H1 (cell line): ENCODE data around the gene TNS3. TPM values are rescaled to one million over a fixed set of nuclear protein-coding genes. Genes with fewer than 3 reads are reported as not detected.

ENCODE experiments used
- CTCF ChIA-PET: fragments of 300-600 bp; sonication (Branson Sonifier 250); formaldehyde crosslinking; loops from one replicate; lab custom pipeline; 2021; ENCODE audit not compliant: partially characterized antibody; lab: Charles Lee
- POLR2A ChIA-PET: fragments of 300-600 bp; sonication (Branson Sonifier 250); formaldehyde crosslinking; loops from one replicate; lab custom pipeline; 2021; ENCODE audit warnings: inconsistent platforms; ENCODE audit not compliant: partially characterized antibody; lab: Charles Lee
- DNase-seq, 2 experiments: peaks; one replicate each; pipeline versions ENCODE4 v3.0.0 to v3.0.0-alpha.2; 2010 to 2022; ENCODE audit warnings: low spot score in 2 of 2, low read depth in 1 of 2, mixed read lengths in 1 of 2
- FAIRE-seq: peaks from 2 replicates; lab custom pipeline; 2011; peaks lifted over from hg19 to GRCh38; lab: Jason Lieb, UNC
- H2AFZ ChIP-seq: 2 replicates; pipeline ENCODE4 v1.8.1; 2012; ENCODE audit warnings: low read length, inconsistent platforms
- H2AK5ac ChIP-seq: 2 replicates; pipeline ENCODE4 v1.6.1; 2013; ENCODE audit warnings: low read depth, low read length
- H2BK120ac ChIP-seq: replicated peaks from 2 replicates; pipeline ENCODE3; 2013; ENCODE audit warnings: low read depth, low read length, inconsistent platforms
- H2BK12ac ChIP-seq: 2 replicates; pipeline ENCODE4 v1.6.1; 2013; ENCODE audit warnings: low read depth, low read length
- H2BK15ac ChIP-seq: 2 replicates; pipeline ENCODE4 v1.6.1; 2013; ENCODE audit warnings: low read length
- H2BK20ac ChIP-seq: 2 replicates; pipeline ENCODE4 v1.6.1; 2013; ENCODE audit warnings: low read length
- H2BK5ac ChIP-seq: 2 replicates; pipeline ENCODE4 v1.6.1; 2013; ENCODE audit warnings: low read depth, low read length
- H3K14ac ChIP-seq: 2 replicates; pipeline ENCODE4 v1.6.1; 2013; ENCODE audit warnings: inconsistent platforms; ENCODE audit not compliant: insufficient read length
- H3K18ac ChIP-seq: 2 replicates; pipeline ENCODE4 v1.6.1; 2013; ENCODE audit warnings: low read length; ENCODE audit errors: extremely low read depth
- H3K23ac ChIP-seq: 2 replicates; pipeline ENCODE4 v1.6.1; 2013; ENCODE audit warnings: inconsistent platforms; ENCODE audit not compliant: insufficient read length
- H3K23me2 ChIP-seq: 2 replicates; pipeline ENCODE4 v1.6.1; 2013; ENCODE audit warnings: low read depth, low read length
- H3K27ac ChIP-seq: 2 replicates; pipeline ENCODE4 v1.6.1; 2011; ENCODE audit warnings: low read depth, low read length, inconsistent platforms
- H3K27me3 ChIP-seq, 4 experiments: replicated peaks in 1 of 4; 1 replicate in 1 of 4; 2 replicates in 3 of 4; pipeline versions ENCODE4 v1.6.1 to v1.8.1; 2011 to 2013; ENCODE audit warnings: low read length in 3 of 4, mild to moderate bottlenecking in 3 of 4, inconsistent platforms in 2 of 4, mixed read lengths in 2 of 4, moderate library complexity in 1 of 4; ENCODE audit not compliant: control insufficient read depth in 3 of 4, insufficient read depth in 3 of 4; ENCODE audit errors: extremely low read depth in 1 of 4
- H3K36me3 ChIP-seq, 4 experiments: 2 replicates each; pipeline versions ENCODE4 v1.6.1 to v1.8.1; 2011 to 2013; ENCODE audit warnings: mild to moderate bottlenecking in 4 of 4, low read length in 3 of 4, moderate library complexity in 2 of 4, control low read depth in 1 of 4, inconsistent platforms in 1 of 4; ENCODE audit not compliant: insufficient read depth in 4 of 4, control insufficient read depth in 2 of 4
- H3K4ac ChIP-seq: replicated peaks from 2 replicates; pipeline ENCODE3; 2013; ENCODE audit warnings: low read length, low read depth, mixed read lengths, inconsistent platforms; ENCODE audit not compliant: insufficient read length
- H3K4me1 ChIP-seq, 4 experiments: replicated peaks in 1 of 4; 1 replicate in 1 of 4; 2 replicates in 3 of 4; pipeline versions ENCODE4 v1.6.1 to v1.8.1; 2011 to 2013; ENCODE audit warnings: low read length in 3 of 4, inconsistent platforms in 2 of 4, mixed read lengths in 1 of 4; ENCODE audit not compliant: insufficient read depth in 4 of 4, control insufficient read depth in 3 of 4
- H3K4me2 ChIP-seq, 2 experiments: 2 replicates each; pipeline versions ENCODE4 v1.6.1 to v1.8.1; 2011 to 2013; ENCODE audit warnings: low read depth in 2 of 2, low read length in 2 of 2, control low read depth in 1 of 2, inconsistent platforms in 1 of 2, mild to moderate bottlenecking in 1 of 2; ENCODE audit not compliant: insufficient read depth in 1 of 2
- H3K4me3 ChIP-seq, 4 experiments: fragments of 200-600, 300-600 bp in 1 of 4; sonication (generic), shearing (Covaris generic), sonication (Bioruptor Twin) in 1 of 4; 2 replicates each; pipeline versions ENCODE4 v1.5.1 to v1.8.1; 2011 to 2016; ENCODE audit warnings: low read length in 4 of 4, low read depth in 3 of 4, control low read depth in 2 of 4, inconsistent platforms in 2 of 4, mild to moderate bottlenecking in 2 of 4, mixed read lengths in 1 of 4, moderate library complexity in 1 of 4; ENCODE audit not compliant: insufficient read depth in 2 of 4; ENCODE audit errors: extremely low read depth in 1 of 4
- H3K56ac ChIP-seq: replicated peaks from 2 replicates; pipeline ENCODE3; 2013; ENCODE audit warnings: low read depth, mild to moderate bottlenecking, mixed read lengths, low read length, inconsistent platforms; ENCODE audit not compliant: insufficient read length
- H3K79me1 ChIP-seq: 2 replicates; pipeline ENCODE4 v1.6.1; 2013; ENCODE audit warnings: low read depth, low read length, control low read depth
- H3K79me2 ChIP-seq, 2 experiments: 2 replicates each; pipeline versions ENCODE4 v1.6.1 to v1.8.1; 2012 to 2013; ENCODE audit warnings: low read length in 2 of 2, mild to moderate bottlenecking in 2 of 2, inconsistent platforms in 1 of 2; ENCODE audit not compliant: insufficient read depth in 2 of 2, control insufficient read depth in 1 of 2
- H3K9ac ChIP-seq, 4 experiments: replicated peaks in 1 of 4; 1 replicate in 1 of 4; 2 replicates in 3 of 4; pipeline versions ENCODE4 v1.6.1 to v1.8.1; 2011 to 2013; ENCODE audit warnings: low read depth in 3 of 4, low read length in 3 of 4, control low read depth in 2 of 4, mild to moderate bottlenecking in 2 of 4, moderate library complexity in 2 of 4, inconsistent platforms in 1 of 4; ENCODE audit errors: extremely low read depth in 1 of 4
- H3K9me3 ChIP-seq, 2 experiments: 2 replicates each; pipeline versions ENCODE4 v1.6.1 to v1.8.1; 2012 to 2013; ENCODE audit warnings: mild to moderate bottlenecking in 2 of 2, moderate library complexity in 2 of 2, control low read depth in 1 of 2, inconsistent platforms in 1 of 2, low read depth in 1 of 2, low read length in 1 of 2, mixed read lengths in 1 of 2; ENCODE audit not compliant: insufficient read depth in 2 of 2
- H4K20me1 ChIP-seq, 2 experiments: replicated peaks in 1 of 2; 2 replicates each; pipeline versions ENCODE3 to v1.8.1; 2011 to 2013; ENCODE audit warnings: inconsistent platforms in 2 of 2, low read length in 2 of 2, mild to moderate bottlenecking in 1 of 2; ENCODE audit not compliant: insufficient read depth in 2 of 2, control insufficient read depth in 1 of 2
- H4K5ac ChIP-seq: 2 replicates; pipeline ENCODE4 v1.6.1; 2013; ENCODE audit warnings: low read length, low read depth, mixed read lengths, inconsistent platforms; ENCODE audit not compliant: insufficient read length
- H4K8ac ChIP-seq: 2 replicates; pipeline ENCODE4 v1.8.0; 2013; ENCODE audit warnings: mild to moderate bottlenecking, moderate library complexity, low read length, inconsistent platforms; ENCODE audit not compliant: insufficient read depth; ENCODE audit errors: extremely low read depth
- H4K91ac ChIP-seq: replicated peaks from 2 replicates; pipeline ENCODE3; 2013; ENCODE audit warnings: low read length, mixed read lengths, inconsistent platforms; ENCODE audit not compliant: insufficient read length
- BRCA1 ChIP-seq: IDR thresholded peaks from 2 replicates; pipeline ENCODE4 v1.6.1; 2012; ENCODE audit warnings: low read depth, low read length, improper control_type of control experiment
- HDAC6 ChIP-seq: IDR thresholded peaks from one replicate; pipeline ENCODE4 v1.7.1; 2012; ENCODE audit warnings: low read depth, mild to moderate bottlenecking, inconsistent platforms, low read length, moderate library complexity
- RNF2 ChIP-seq: fragments of 200-900, 300-1000 bp; sonication (generic); IDR thresholded peaks from 2 replicates; pipeline ENCODE4 v1.7.1; 2016; ENCODE audit warnings: borderline replicate concordance, low read depth, mild to moderate bottlenecking, antibody characterized with exemption, low read length; ENCODE audit not compliant: poor library complexity, severe bottlenecking; ENCODE audit errors: missing control alignments
- SP2 ChIP-seq: IDR thresholded peaks from 2 replicates; pipeline ENCODE4 v1.6.1; 2012; ENCODE audit warnings: mild to moderate bottlenecking, low read length, inconsistent platforms
- WGBS, 2 experiments: shearing (Covaris generic) in 1 of 2; methylation state at CpG; one replicate each; pipeline versions ENCODE4 v1.1.6 to v1.1.7; 2013 to 2015; ENCODE audit warnings: low lambda C conversion rate in 2 of 2, mixed read lengths in 2 of 2, inconsistent platforms in 1 of 2, low coverage in 1 of 2, missing lambda C conversion rate in 1 of 2; ENCODE audit not compliant: insufficient replicate concordance in 2 of 2, insufficient coverage in 1 of 2, insufficient read length in 1 of 2; ENCODE audit errors: extremely low coverage in 1 of 2, missing lambda C conversion rate in 1 of 2; 5-methylcytosine and 5-hydroxymethylcytosine counted together
- polyA plus RNA-seq, 7 experiments: library from polyadenylated mRNA; depleted of rRNA in 3 of 7; stranded (reverse) in 5 of 7; unstranded in 2 of 7; fragments of >200 nt in 5 of 7; fragments of 200-250 nt in 2 of 7; gene quantifications; 1 replicate in 5 of 7; 2 replicates in 1 of 7; 4 replicates in 1 of 7; pipeline versions ENCODE4 v1.2.1 to v1.2.3, GENCODE V29; 2011 to 2013; ENCODE audit warnings: missing spikeins in 2 of 7, mixed read lengths in 2 of 7
- total RNA-seq: library from RNA; stranded (reverse); fragmentation: NEBNext Ultra II Directional; extraction: Animal tissue kit (Norgen Biotek cat#: 25700); gene quantifications from 2 replicates; pipeline ENCODE4 v1.2.1, GENCODE V29; 2021
- TF ChIP-seq, protein P1 (sequence below): IDR thresholded peaks from 2 replicates; pipeline ENCODE4 v1.6.1; 2012; ENCODE audit warnings: inconsistent platforms
- TF ChIP-seq, protein P2 (sequence below), 3 experiments: IDR thresholded peaks; 1 replicate in 2 of 3; 2 replicates in 1 of 3; pipeline versions ENCODE4 v1.5.1 to v1.6.1; 2011; ENCODE audit warnings: low read length in 3 of 3, mild to moderate bottlenecking in 3 of 3, inconsistent platforms in 2 of 3, low read depth in 1 of 3, moderate library complexity in 1 of 3; ENCODE audit not compliant: insufficient read depth in 1 of 3; ENCODE audit errors: control extremely low read depth in 1 of 3

Gene TNS3
- total and polyA plus RNA-seq, 2 of the 8 experiments (the other 6 are each of a cell fraction or from before 2014, with no cell fraction given), result 11.9 to 24.2 TPM

DNA sequence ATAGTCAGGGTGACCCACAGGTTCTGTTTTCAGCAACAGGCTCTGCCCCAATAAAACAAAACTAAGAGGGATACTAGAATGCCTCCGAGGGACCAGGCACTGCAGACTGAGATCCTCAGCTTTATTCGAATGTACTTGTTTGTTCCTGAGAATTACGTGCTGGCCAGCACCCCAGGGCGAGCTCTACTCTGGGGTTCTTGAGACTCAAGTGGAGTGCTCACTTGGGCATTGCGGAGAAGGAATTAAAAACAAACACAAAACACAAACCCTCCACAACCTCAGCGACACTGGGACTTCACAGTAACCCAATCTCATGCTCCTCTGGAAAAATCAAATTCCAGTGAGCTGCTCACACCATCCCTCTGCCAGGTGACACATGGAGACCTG lies 250.7 kb downstream of the TNS3 start:
- H3K79me2 ChIP-seq, result no peaks in the 10 kb centered on the region
- no peak for DNase-seq
- H2BK15ac ChIP-seq, result no peak overlapping the region
- no peak overlapping the region for H2BK20ac ChIP-seq
- H3K27me3 ChIP-seq, result no peaks in the 10 kb centered on the region
- POLR2A ChIA-PET, result interaction anchor here (0.7 kb wide), 1 partner anchor 50 kb away, joined by 3 read pairs; no protein-coding TSS in a partner anchor
- no peak for FAIRE-seq
- no peak overlapping the region for H4K8ac ChIP-seq
- H3K14ac ChIP-seq, result no peak overlapping the region
- H3K9me3 ChIP-seq, result no peaks in the 10 kb centered on the region
- H3K56ac ChIP-seq, result no peak overlapping the region
- no peak overlapping the region for H2AK5ac ChIP-seq
- H2BK12ac ChIP-seq, result peak overlapping the region; percentile 19; the same call in 1 of the 2 replicates
- H2BK5ac ChIP-seq, result no peak overlapping the region
- no peak overlapping the region for H2AFZ ChIP-seq
- no peaks in the 10 kb centered on the region for H3K23me2 ChIP-seq
- no peak overlapping the region for H3K23ac ChIP-seq
- no peak overlapping the region for H2BK120ac ChIP-seq
- H3K4ac ChIP-seq, result no peak overlapping the region
- H3K27ac ChIP-seq, result no peak overlapping the region
- no peak overlapping the region for H3K18ac ChIP-seq
- no peak overlapping the region for H3K4me3 ChIP-seq
- WGBS, 2 experiments, result 92% methylated on average over 6 of the region's 6 CpGs; no CpG with 5 or more reads in 1 of the 2 experiments
- peaks cover 23 to 46% (median 31%) of the 10 kb centered on the region in 4 experiments for H3K4me1 ChIP-seq
- H3K79me1 ChIP-seq, result no peaks in the 10 kb centered on the region
- no peak overlapping the region for H4K5ac ChIP-seq
- H3K9ac ChIP-seq, result no peak overlapping the region
- no peaks in the 10 kb centered on the region for H3K36me3 ChIP-seq
- no peak overlapping the region for H3K4me2 ChIP-seq
- TF ChIP-seq, protein P1, sequence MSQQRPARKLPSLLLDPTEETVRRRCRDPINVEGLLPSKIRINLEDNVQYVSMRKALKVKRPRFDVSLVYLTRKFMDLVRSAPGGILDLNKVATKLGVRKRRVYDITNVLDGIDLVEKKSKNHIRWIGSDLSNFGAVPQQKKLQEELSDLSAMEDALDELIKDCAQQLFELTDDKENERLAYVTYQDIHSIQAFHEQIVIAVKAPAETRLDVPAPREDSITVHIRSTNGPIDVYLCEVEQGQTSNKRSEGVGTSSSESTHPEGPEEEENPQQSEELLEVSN, result no peak
- TF ChIP-seq HDAC6, result no peak
- TF ChIP-seq, protein P2, sequence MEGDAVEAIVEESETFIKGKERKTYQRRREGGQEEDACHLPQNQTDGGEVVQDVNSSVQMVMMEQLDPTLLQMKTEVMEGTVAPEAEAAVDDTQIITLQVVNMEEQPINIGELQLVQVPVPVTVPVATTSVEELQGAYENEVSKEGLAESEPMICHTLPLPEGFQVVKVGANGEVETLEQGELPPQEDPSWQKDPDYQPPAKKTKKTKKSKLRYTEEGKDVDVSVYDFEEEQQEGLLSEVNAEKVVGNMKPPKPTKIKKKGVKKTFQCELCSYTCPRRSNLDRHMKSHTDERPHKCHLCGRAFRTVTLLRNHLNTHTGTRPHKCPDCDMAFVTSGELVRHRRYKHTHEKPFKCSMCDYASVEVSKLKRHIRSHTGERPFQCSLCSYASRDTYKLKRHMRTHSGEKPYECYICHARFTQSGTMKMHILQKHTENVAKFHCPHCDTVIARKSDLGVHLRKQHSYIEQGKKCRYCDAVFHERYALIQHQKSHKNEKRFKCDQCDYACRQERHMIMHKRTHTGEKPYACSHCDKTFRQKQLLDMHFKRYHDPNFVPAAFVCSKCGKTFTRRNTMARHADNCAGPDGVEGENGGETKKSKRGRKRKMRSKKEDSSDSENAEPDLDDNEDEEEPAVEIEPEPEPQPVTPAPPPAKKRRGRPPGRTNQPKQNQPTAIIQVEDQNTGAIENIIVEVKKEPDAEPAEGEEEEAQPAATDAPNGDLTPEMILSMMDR (IDR thresholded peaks at IDR 0.05; ENCODE audit: control extremely low read depth in 1 of 3, insufficient read depth in 1 of 3, low read depth in 1 of 3, low read length in 3 of 3), result no peak
- TF ChIP-seq SP2, result no peak
- no peak for TF ChIP-seq BRCA1
- no peak for TF ChIP-seq RNF2
- H4K91ac ChIP-seq, result peak overlapping the region; percentile 58
- no peaks in the 10 kb centered on the region for H4K20me1 ChIP-seq
- CTCF ChIA-PET, result interaction anchor here (1.1 to 2.5 kb wide), 2 partner anchors 30 to 64 kb away, joined by 4 to 8 read pairs; no protein-coding TSS in a partner anchor
